BLaER1 treated with 17β-estradiol and CSF1 and Interleukin-3, amounts not matched to agents 10 nM and 100 nM (cell line): ENCODE data around the gene OR56A5.

Experiments used
- H3K27ac ChIP-seq, 11 experiments: shearing (Covaris generic); formaldehyde crosslinking; 2 replicates each; pipeline ENCODE4 v1.8.1; 2022
- H3K27me3 ChIP-seq, 11 experiments: shearing (Covaris generic); formaldehyde crosslinking; 2 replicates each; pipeline ENCODE4 v1.8.1; 2022
- H3K36me3 ChIP-seq, 11 experiments: shearing (Covaris generic); formaldehyde crosslinking; 2 replicates each; pipeline ENCODE4 v1.8.1; 2022
- H3K4me1 ChIP-seq, 10 experiments: shearing (Covaris generic); formaldehyde crosslinking; 2 replicates each; pipeline ENCODE4 v1.8.1; 2022
- H3K4me2 ChIP-seq, 11 experiments: shearing (Covaris generic); formaldehyde crosslinking; 2 replicates each; pipeline ENCODE4 v1.8.1; 2022
- H3K4me3 ChIP-seq, 10 experiments: shearing (Covaris generic); formaldehyde crosslinking; 2 replicates each; pipeline ENCODE4 v1.8.1; 2022
- H3K9ac ChIP-seq, 11 experiments: shearing (Covaris generic); formaldehyde crosslinking; 2 replicates each; pipeline ENCODE4 v1.8.1; 2022
- H3K9me3 ChIP-seq, 11 experiments: shearing (Covaris generic); formaldehyde crosslinking; replicated peaks in 1 of 11; 2 replicates each; pipeline ENCODE4 v1.8.1; 2022
- H4K20me1 ChIP-seq, 11 experiments: shearing (Covaris generic); formaldehyde crosslinking; 2 replicates each; pipeline ENCODE4 v1.8.1; 2022
- Cebpa-rat ChIP-seq, 11 experiments: shearing (Covaris generic); IDR thresholded peaks; 2 replicates each; pipeline ENCODE4 v1.8.1; 2022

OR56A5 gene

GRCh38 chr11:5968394-5968793 is at the start of gene OR56A5:
Gene OR56A5, minus strand, starts transcription at chr11:5968494. Its CDS starts 0 bp downstream, at chr11:5968494.
- H3K27ac ChIP-seq: no peak within 1 kb of the TSS
- H3K36me3 ChIP-seq: no peaks in the 10 kb centered on the region
- no peak within 1 kb of the TSS for H3K4me3 ChIP-seq
- peaks cover 2 to 14% (median 11%) of the 10 kb centered on the region in 11 experiments; a peak in 19 of 22 replicates for H3K9me3 ChIP-seq
- H3K9ac ChIP-seq: no peak within 1 kb of the TSS
- H4K20me1 ChIP-seq: no peaks in the 10 kb centered on the region
- H3K4me2 ChIP-seq: no peak within 1 kb of the TSS
- no peaks in the 10 kb centered on the region for H3K27me3 ChIP-seq
- TF ChIP-seq Cebpa-rat (IDR thresholded peaks at IDR 0.05): no peak
- peaks cover 0 to 2% (median 0%) of the 10 kb centered on the region in 10 experiments; a peak in 5 of 20 replicates for H3K4me1 ChIP-seq

GRCh38 chr11:6013042-6013441 is 44.7 kb upstream of the OR56A5 start:
- H3K4me2 ChIP-seq: no peak overlapping the region
- H3K9ac ChIP-seq: no peak overlapping the region
- no peaks in the 10 kb centered on the region for H3K27me3 ChIP-seq
- no peak overlapping the region for H3K4me3 ChIP-seq
- H4K20me1 ChIP-seq: no peaks in the 10 kb centered on the region
- no peaks in the 10 kb centered on the region for H3K36me3 ChIP-seq
- no peaks in the 10 kb centered on the region for H3K4me1 ChIP-seq
- H3K9me3 ChIP-seq: peaks cover 12 to 41% (median 24%) of the 10 kb centered on the region in 11 experiments; a peak in 21 of 22 replicates
- TF ChIP-seq Cebpa-rat (IDR thresholded peaks at IDR 0.05): no peak
- H3K27ac ChIP-seq: no peak overlapping the region

- Histone ChIP-seq H3K27ac (no peak overlapping the region), H3K9me3 (peaks cover 12 to 37% (median 20%) of the 10 kb centered on the region in 11 experiments; a peak in 19 of 22 replicates), H4K20me1 (no peaks in the 10 kb centered on the region), H3K4me2 (no peak overlapping the region), H3K4me1 (no peaks in the 10 kb centered on the region), H3K4me3 (no peak overlapping the region), H3K27me3 (no peaks in the 10 kb centered on the region), H3K9ac (no peak overlapping the region), H3K36me3 (no peaks in the 10 kb centered on the region)
- TF ChIP-seq Cebpa-rat (IDR thresholded peaks at IDR 0.05): no peak
Measured at GRCh38 chr11:6012035-6012668, 43.9 kb upstream of the OR56A5 start.

GRCh38 chr11:6006846-6007245 is 38.6 kb upstream of the OR56A5 start, which contains the start of gene OR56A4:
Gene OR56A4, minus strand, starts transcription at chr11:6006946. Its CDS starts 3,954 bp downstream, at chr11:6002992.
- Histone ChIP-seq H3K27ac (no peak within 1 kb of the TSS), H3K4me2 (no peak within 1 kb of the TSS), H3K27me3 (no peaks in the 10 kb centered on the region), H3K9me3 (no peaks in the 10 kb centered on the region), H3K9ac (no peak within 1 kb of the TSS), H4K20me1 (no peaks in the 10 kb centered on the region), H3K4me3 (no peak within 1 kb of the TSS), H3K4me1 (no peaks in the 10 kb centered on the region), H3K36me3 (no peaks in the 10 kb centered on the region)
- TF ChIP-seq Cebpa-rat (IDR thresholded peaks at IDR 0.05): no peak

- no peaks in the 10 kb centered on the region for H4K20me1 ChIP-seq
- no peak overlapping the region for H3K27ac ChIP-seq
- no peaks in the 10 kb centered on the region for H3K4me1 ChIP-seq
- no peaks in the 10 kb centered on the region for H3K36me3 ChIP-seq
- H3K4me3 ChIP-seq: no peak overlapping the region
- H3K9me3 ChIP-seq: no peaks in the 10 kb centered on the region
- no peak for TF ChIP-seq Cebpa-rat (IDR thresholded peaks at IDR 0.05)
- no peak overlapping the region for H3K4me2 ChIP-seq
- no peaks in the 10 kb centered on the region for H3K27me3 ChIP-seq
- no peak overlapping the region for H3K9ac ChIP-seq
Measured at GRCh38 chr11:6006395-6006794, 38.1 kb upstream of the OR56A5 start.

GRCh38 chr11:6002202-6002699 is 34.0 kb upstream of the OR56A5 start:
- Histone ChIP-seq H3K4me1 (no peaks in the 10 kb centered on the region), H3K9me3 (no peaks in the 10 kb centered on the region), H3K36me3 (no peaks in the 10 kb centered on the region), H3K27ac (no peak overlapping the region), H3K27me3 (no peaks in the 10 kb centered on the region), H3K4me3 (no peak overlapping the region), H3K9ac (no peak overlapping the region), H3K4me2 (no peak overlapping the region), H4K20me1 (no peaks in the 10 kb centered on the region)
- no peak for TF ChIP-seq Cebpa-rat (IDR thresholded peaks at IDR 0.05)

- H3K4me3 ChIP-seq: no peak overlapping the region
- H3K36me3 ChIP-seq: no peaks in the 10 kb centered on the region
- H4K20me1 ChIP-seq: no peaks in the 10 kb centered on the region
- no peak overlapping the region for H3K9ac ChIP-seq
- H3K27ac ChIP-seq: no peak overlapping the region
- no peak overlapping the region for H3K4me2 ChIP-seq
- H3K9me3 ChIP-seq: no peaks in the 10 kb centered on the region
- no peaks in the 10 kb centered on the region for H3K27me3 ChIP-seq
- TF ChIP-seq Cebpa-rat (IDR thresholded peaks at IDR 0.05): no peak
- H3K4me1 ChIP-seq: no peaks in the 10 kb centered on the region
Measured at GRCh38 chr11:5994791-5995190, 26.5 kb upstream of the OR56A5 start.

- no peak for TF ChIP-seq Cebpa-rat (IDR thresholded peaks at IDR 0.05)
- H3K27ac ChIP-seq: no peak overlapping the region
- H3K4me1 ChIP-seq: no peaks in the 10 kb centered on the region
- no peaks in the 10 kb centered on the region for H4K20me1 ChIP-seq
- no peaks in the 10 kb centered on the region for H3K27me3 ChIP-seq
- no peaks in the 10 kb centered on the region for H3K9me3 ChIP-seq
- no peak overlapping the region for H3K9ac ChIP-seq
- H3K4me3 ChIP-seq: no peak overlapping the region
- H3K4me2 ChIP-seq: no peak overlapping the region
- H3K36me3 ChIP-seq: no peaks in the 10 kb centered on the region
Measured at GRCh38 chr11:5992604-5993251, 24.4 kb upstream of the OR56A5 start.

- H3K9ac ChIP-seq: no peak overlapping the region
- no peaks in the 10 kb centered on the region for H3K27me3 ChIP-seq
- no peaks in the 10 kb centered on the region for H3K36me3 ChIP-seq
- no peak overlapping the region for H3K4me2 ChIP-seq
- H3K9me3 ChIP-seq: no peaks in the 10 kb centered on the region
- H4K20me1 ChIP-seq: no peaks in the 10 kb centered on the region
- H3K4me3 ChIP-seq: no peak overlapping the region
- no peak overlapping the region for H3K27ac ChIP-seq
- no peak for TF ChIP-seq Cebpa-rat (IDR thresholded peaks at IDR 0.05)
- H3K4me1 ChIP-seq: no peaks in the 10 kb centered on the region
Measured at GRCh38 chr11:5992150-5992549, 23.9 kb upstream of the OR56A5 start.

GRCh38 chr11:5989203-5989602 is 20.9 kb upstream of the OR56A5 start:
- Histone ChIP-seq H3K4me3 (no peak overlapping the region), H3K27ac (no peak overlapping the region), H3K27me3 (no peaks in the 10 kb centered on the region), H3K4me1 (no peaks in the 10 kb centered on the region), H3K36me3 (no peaks in the 10 kb centered on the region), H3K9me3 (no peaks in the 10 kb centered on the region), H3K4me2 (no peak overlapping the region), H4K20me1 (no peaks in the 10 kb centered on the region), H3K9ac (no peak overlapping the region)
- TF ChIP-seq Cebpa-rat (IDR thresholded peaks at IDR 0.05): no peak
